Fibroblast of lung (primary cell): Measurements from ENCODE around the gene RPL28. TPM values are rescaled to one million over a fixed set of nuclear protein-coding genes. Genes with fewer than 3 reads are reported as not detected.
A peak's percentile ranks its signal among the peaks of the same experiment; 100 is the strongest.

ENCODE experiments used
- DNase-seq, 2 donors: peaks; one replicate each; pipeline versions ENCODE4 v3.0.0 to v3.0.0-alpha.2; 2010; ENCODE audit warnings: low read depth in 2 of 2
- H2AFZ ChIP-seq: 2 replicates; pipeline ENCODE4 v1.5.1; 2012; ENCODE audit warnings: low read length, control low read depth, inconsistent platforms
- H3K27ac ChIP-seq: 2 replicates; pipeline ENCODE4 v1.5.1; 2011; ENCODE audit warnings: low read length, control low read depth; ENCODE audit not compliant: insufficient read depth
- H3K27me3 ChIP-seq: 2 replicates; pipeline ENCODE4 v1.5.1; 2011; ENCODE audit warnings: mild to moderate bottlenecking, low read length; ENCODE audit not compliant: control insufficient read depth, insufficient read depth
- H3K36me3 ChIP-seq: 2 replicates; pipeline ENCODE4 v1.5.1; 2011; ENCODE audit warnings: low read length; ENCODE audit not compliant: control insufficient read depth, insufficient read depth
- H3K4me1 ChIP-seq: 2 replicates; pipeline ENCODE4 v1.5.1; 2011; ENCODE audit warnings: low read length; ENCODE audit not compliant: control insufficient read depth, insufficient read depth; ENCODE audit errors: extremely low read depth
- H3K4me2 ChIP-seq: 2 replicates; pipeline ENCODE4 v1.5.1; 2011; ENCODE audit warnings: low read length, control low read depth; ENCODE audit not compliant: insufficient read depth; ENCODE audit errors: extremely low read depth
- H3K4me3 ChIP-seq, 4 experiments: fragments of 200-600 bp in 1 of 4; sonication (generic) in 1 of 4; replicated peaks in 1 of 4; 2 replicates each; pipeline ENCODE4 v1.5.1; 2011 to 2016; ENCODE audit warnings: low read length in 4 of 4, low read depth in 3 of 4, mild to moderate bottlenecking in 3 of 4, control low read depth in 2 of 4, inconsistent platforms in 1 of 4, mixed read lengths in 1 of 4; ENCODE audit not compliant: insufficient read depth in 1 of 4; ENCODE audit errors: control extremely low read depth in 1 of 4
- H3K79me2 ChIP-seq: 2 replicates; pipeline ENCODE4 v1.5.1; 2012; ENCODE audit warnings: mild to moderate bottlenecking, low read length, inconsistent platforms; ENCODE audit not compliant: control insufficient read depth, insufficient read depth
- H3K9ac ChIP-seq: 2 replicates; pipeline ENCODE4 v1.5.1; 2011; ENCODE audit warnings: mild to moderate bottlenecking, low read length, control low read depth; ENCODE audit not compliant: insufficient read depth
- H3K9me3 ChIP-seq: 2 replicates; pipeline ENCODE4 v1.5.1; 2012; ENCODE audit warnings: low read depth, low read length; ENCODE audit not compliant: control insufficient read depth, insufficient read depth
- H4K20me1 ChIP-seq: 2 replicates; pipeline ENCODE4 v1.5.1; 2011; ENCODE audit warnings: low read length; ENCODE audit not compliant: control insufficient read depth, insufficient read depth; ENCODE audit errors: extremely low read depth
- EZH2 ChIP-seq: IDR thresholded peaks from 2 replicates; pipeline ENCODE4 v1.5.1; 2012; ENCODE audit warnings: low read length, control low read depth, mild to moderate bottlenecking; ENCODE audit errors: missing control alignments
- polyA plus RNA-seq, 2 donors: library from polyadenylated mRNA; depleted of rRNA in 1 of 2; stranded (reverse) in 1 of 2; unstranded in 1 of 2; fragments of >200 nt; gene quantifications; 2 replicates each; pipeline ENCODE4 v1.2.1, GENCODE V29; 2011 to 2012; ENCODE audit warnings: missing spikeins in 1 of 2
- total RNA-seq: library from RNA; depleted of rRNA; stranded (reverse); fragments of >200 nt; gene quantifications from 2 replicates; pipeline ENCODE4 v1.2.1, GENCODE V29; 2014
- TF ChIP-seq, protein P1 (sequence below), 2 donors: IDR thresholded peaks in 1 of 2; conservative IDR thresholded peaks in 1 of 2; 1 replicate in 1 of 2; 2 replicates in 1 of 2; pipeline ENCODE4 v1.5.1; 2011 to 2012; ENCODE audit warnings: low read length in 2 of 2, control low read depth in 1 of 2, inconsistent platforms in 1 of 2, low read depth in 1 of 2, mild to moderate bottlenecking in 1 of 2

RPL28 gene
- total and polyA plus RNA-seq, 2 donors (not counting 1 experiment from before 2014, with no cell fraction given), result 146 to 665 TPM

DNA sequence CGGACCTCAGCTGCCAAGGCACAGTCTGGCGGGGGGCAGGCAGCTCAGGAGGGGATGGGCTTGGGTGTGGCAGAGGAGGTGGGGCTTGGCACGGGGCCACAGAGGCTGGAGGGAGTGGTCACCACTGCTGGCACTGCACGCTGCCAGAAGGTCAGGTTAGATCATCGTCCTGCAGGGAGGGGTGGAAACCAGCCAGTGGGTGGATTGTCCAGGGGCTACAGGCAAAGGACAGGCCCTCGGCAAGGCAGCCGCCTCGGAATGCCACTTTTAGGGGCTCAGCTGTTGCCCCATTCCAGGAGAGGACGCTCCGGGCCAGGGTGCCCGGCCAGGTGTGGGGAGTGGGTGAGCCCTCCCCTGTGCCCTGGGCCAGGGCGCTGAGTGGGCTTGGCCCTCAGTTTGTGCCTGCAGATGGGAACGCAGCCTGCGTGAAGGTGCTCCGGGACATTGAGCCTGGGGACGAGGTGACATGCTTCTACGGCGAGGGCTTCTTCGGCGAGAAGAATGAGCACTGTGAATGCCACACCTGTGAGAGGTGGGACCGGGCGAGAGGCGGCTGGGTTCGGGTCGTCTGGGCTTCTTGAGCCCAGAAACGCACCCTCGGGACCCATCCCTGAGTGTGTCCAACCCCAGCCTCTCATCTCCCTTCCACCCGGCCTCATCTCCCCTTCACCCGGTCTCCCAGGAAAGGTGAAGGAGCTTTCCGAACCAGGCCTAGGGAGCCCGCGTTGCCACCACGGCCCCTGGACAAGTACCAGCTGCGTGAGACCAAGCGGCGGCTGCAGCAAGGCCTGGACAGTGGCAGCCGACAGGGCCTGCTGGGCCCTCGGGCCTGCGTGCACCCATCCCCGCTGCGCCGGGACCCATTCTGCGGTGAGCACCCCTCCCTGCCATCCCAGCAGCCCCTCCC lies 39.7 kb upstream of the RPL28 start:
- no peak overlapping the region for H3K9ac ChIP-seq
- TF ChIP-seq EZH2, result no peak
- TF ChIP-seq, protein P1, sequence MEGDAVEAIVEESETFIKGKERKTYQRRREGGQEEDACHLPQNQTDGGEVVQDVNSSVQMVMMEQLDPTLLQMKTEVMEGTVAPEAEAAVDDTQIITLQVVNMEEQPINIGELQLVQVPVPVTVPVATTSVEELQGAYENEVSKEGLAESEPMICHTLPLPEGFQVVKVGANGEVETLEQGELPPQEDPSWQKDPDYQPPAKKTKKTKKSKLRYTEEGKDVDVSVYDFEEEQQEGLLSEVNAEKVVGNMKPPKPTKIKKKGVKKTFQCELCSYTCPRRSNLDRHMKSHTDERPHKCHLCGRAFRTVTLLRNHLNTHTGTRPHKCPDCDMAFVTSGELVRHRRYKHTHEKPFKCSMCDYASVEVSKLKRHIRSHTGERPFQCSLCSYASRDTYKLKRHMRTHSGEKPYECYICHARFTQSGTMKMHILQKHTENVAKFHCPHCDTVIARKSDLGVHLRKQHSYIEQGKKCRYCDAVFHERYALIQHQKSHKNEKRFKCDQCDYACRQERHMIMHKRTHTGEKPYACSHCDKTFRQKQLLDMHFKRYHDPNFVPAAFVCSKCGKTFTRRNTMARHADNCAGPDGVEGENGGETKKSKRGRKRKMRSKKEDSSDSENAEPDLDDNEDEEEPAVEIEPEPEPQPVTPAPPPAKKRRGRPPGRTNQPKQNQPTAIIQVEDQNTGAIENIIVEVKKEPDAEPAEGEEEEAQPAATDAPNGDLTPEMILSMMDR (conservative IDR thresholded peaks at IDR 0.05 in 1 of 2, IDR thresholded peaks at IDR 0.05 in 1 of 2; ENCODE audit: low read depth in 1 of 2, low read length in 2 of 2), result no peak
- H3K27me3 ChIP-seq, result no peaks in the 10 kb centered on the region
- no peak overlapping the region for H3K27ac ChIP-seq
- peak; percentile 41 to 46 for DNase-seq
- no peaks in the 10 kb centered on the region for H4K20me1 ChIP-seq
- H3K4me1 ChIP-seq, result peaks cover 5% of the 10 kb centered on the region
- H2AFZ ChIP-seq, result no peak overlapping the region
- no peaks in the 10 kb centered on the region for H3K79me2 ChIP-seq
- H3K4me2 ChIP-seq, result no peak overlapping the region
- peaks cover 4% of the 10 kb centered on the region for H3K36me3 ChIP-seq
- no peak overlapping the region for H3K4me3 ChIP-seq
- no peaks in the 10 kb centered on the region for H3K9me3 ChIP-seq

DNA sequence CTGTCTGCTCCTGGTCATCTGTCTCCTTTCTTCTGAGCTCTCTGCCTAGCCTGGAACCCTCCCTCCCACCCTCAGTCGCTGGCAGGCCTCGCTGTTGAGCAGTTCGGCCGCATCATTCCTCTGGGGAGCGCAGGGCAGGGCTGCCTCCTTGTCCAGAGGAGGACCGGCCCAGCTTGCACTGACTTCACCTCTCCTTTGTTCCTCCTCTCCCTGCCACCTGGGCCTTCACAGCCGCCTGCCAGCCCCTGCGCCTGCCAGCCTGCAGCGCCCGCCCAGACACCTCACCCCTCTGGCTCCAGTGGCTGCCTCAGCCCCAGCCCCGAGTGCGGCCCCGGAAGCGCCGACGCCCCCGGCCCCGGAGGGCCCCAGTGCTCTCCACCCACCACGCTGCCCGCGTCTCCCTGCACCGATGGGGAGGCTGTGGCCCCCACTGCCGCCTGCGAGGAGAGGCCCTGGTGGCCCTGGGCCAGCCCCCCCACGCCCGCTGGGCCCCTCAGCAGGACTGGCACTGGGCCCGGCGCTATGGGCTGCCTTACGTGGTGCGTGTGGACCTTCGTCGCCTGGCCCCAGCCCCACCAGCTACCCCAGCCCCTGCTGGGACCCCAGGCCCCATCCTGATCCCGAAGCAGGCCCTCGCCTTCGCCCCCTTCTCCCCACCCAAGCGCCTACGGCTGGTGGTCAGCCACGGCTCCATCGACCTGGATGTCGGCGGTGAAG lies 38.8 kb upstream of the RPL28 start:
- peaks cover 2% of the 10 kb centered on the region for H3K4me1 ChIP-seq
- H3K27me3 ChIP-seq, result peaks cover 7% of the 10 kb centered on the region
- no peak overlapping the region for H3K9ac ChIP-seq
- H3K4me2 ChIP-seq, result no peak overlapping the region
- no peaks in the 10 kb centered on the region for H3K79me2 ChIP-seq
- no peak overlapping the region for H3K4me3 ChIP-seq
- no peaks in the 10 kb centered on the region for H3K9me3 ChIP-seq
- no peak for TF ChIP-seq EZH2
- TF ChIP-seq, protein P1 (conservative IDR thresholded peaks at IDR 0.05 in 1 of 2, IDR thresholded peaks at IDR 0.05 in 1 of 2; ENCODE audit: low read depth in 1 of 2, low read length in 2 of 2), result no peak
- DNase-seq, result no peak
- no peaks in the 10 kb centered on the region for H4K20me1 ChIP-seq
- peaks cover 2% of the 10 kb centered on the region for H3K36me3 ChIP-seq
- no peak overlapping the region for H2AFZ ChIP-seq
- H3K27ac ChIP-seq, result no peak overlapping the region

DNA sequence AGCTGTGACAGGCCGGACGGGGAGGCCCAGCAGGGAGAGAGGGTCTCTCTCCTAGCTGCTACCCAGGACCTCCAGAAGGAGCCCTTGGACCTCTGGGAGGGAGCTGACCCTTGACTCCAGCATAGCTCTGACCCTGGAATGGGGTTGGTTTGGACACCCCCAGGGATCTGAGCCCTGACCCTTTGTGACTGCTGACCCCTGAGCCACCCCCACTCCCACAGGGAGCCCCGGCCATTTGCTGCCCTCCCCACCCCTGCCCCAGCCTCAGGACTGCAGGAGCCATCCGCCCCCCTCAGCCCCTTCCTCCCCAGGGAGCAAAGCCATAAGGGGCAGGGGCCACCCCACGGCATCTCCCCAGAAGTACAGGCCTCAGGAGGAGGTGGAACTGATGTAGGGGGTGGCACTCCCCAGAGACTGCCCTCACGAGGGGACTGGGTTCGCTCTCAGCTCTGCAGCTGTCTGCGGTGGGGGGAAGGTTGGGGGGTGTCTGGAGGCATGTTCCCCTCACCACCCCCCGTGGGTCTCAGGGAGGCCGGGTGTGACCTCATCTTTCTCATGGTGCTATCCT lies 38.2 kb upstream of the RPL28 start:
- no peak for DNase-seq
- Histone ChIP-seq H3K9ac (no peak overlapping the region), H2AFZ (no peak overlapping the region), H3K36me3 (peaks cover 2% of the 10 kb centered on the region), H3K4me1 (peaks cover 2% of the 10 kb centered on the region), H3K4me2 (no peak overlapping the region), H3K9me3 (no peaks in the 10 kb centered on the region), H4K20me1 (no peaks in the 10 kb centered on the region), H3K4me3 (no peak overlapping the region), H3K79me2 (no peaks in the 10 kb centered on the region), H3K27ac (no peak overlapping the region), H3K27me3 (peaks cover 13% of the 10 kb centered on the region)
- no peak for TF ChIP-seq EZH2
- TF ChIP-seq, protein P1 (conservative IDR thresholded peaks at IDR 0.05 in 1 of 2, IDR thresholded peaks at IDR 0.05 in 1 of 2; ENCODE audit: low read depth in 1 of 2, low read length in 2 of 2), result no peak
